ENCODE measurements around the gene COL25A1.

COL25A1 gene

GRCh38 chr4:109290918-109291317 is 11.5 kb downstream of the COL25A1 start:
- DNase-seq = no peak

GRCh38 chr4:109278594-109279031 is 23.8 kb downstream of the COL25A1 start:
- no peak for DNase-seq

- DNase-seq = no peak
These were observed 25.9 kb downstream of the COL25A1 start for GRCh38 chr4:109276482-109277095.

GRCh38 chr4:109275066-109275745 is 27.3 kb downstream of the COL25A1 start:
- no peak for DNase-seq

GRCh38 chr4:109266891-109267290 is 35.6 kb downstream of the COL25A1 start:
- DNase-seq = no peak

GRCh38 chr4:109266236-109266635 is 36.2 kb downstream of the COL25A1 start:
- no peak for DNase-seq

GRCh38 chr4:109263721-109264120 is 38.7 kb downstream of the COL25A1 start:
- no peak for DNase-seq

GRCh38 chr4:109256818-109257217 is 45.6 kb downstream of the COL25A1 start:
- no peak for DNase-seq

GRCh38 chr4:109254845-109255244 is 47.6 kb downstream of the COL25A1 start:
- DNase-seq = no peak

- no peak for DNase-seq
These were observed 51.1 kb downstream of the COL25A1 start for GRCh38 chr4:109251396-109251795.

- no peak for DNase-seq
These were observed 54.0 kb downstream of the COL25A1 start for GRCh38 chr4:109248322-109248900.

GRCh38 chr4:109243871-109244270 is 58.6 kb downstream of the COL25A1 start:
- DNase-seq = no peak

- no peak for DNase-seq
These were observed 63.7 kb downstream of the COL25A1 start for GRCh38 chr4:109238746-109239145.

- no peak for DNase-seq
These were observed 66.8 kb downstream of the COL25A1 start for GRCh38 chr4:109235683-109236082.

- no peak for DNase-seq
These were observed 67.9 kb downstream of the COL25A1 start for GRCh38 chr4:109234596-109234995.

GRCh38 chr4:109233570-109233969 is 68.9 kb downstream of the COL25A1 start:
- no peak for DNase-seq

GRCh38 chr4:109232681-109233080 is 69.8 kb downstream of the COL25A1 start:
- DNase-seq = no peak

GRCh38 chr4:109231331-109231730 is 71.1 kb downstream of the COL25A1 start:
- DNase-seq = no peak

- no peak for DNase-seq
These were observed 73.4 kb downstream of the COL25A1 start for GRCh38 chr4:109229028-109229427.

GRCh38 chr4:109218288-109218687 is 84.2 kb downstream of the COL25A1 start:
- no peak for DNase-seq

GRCh38 chr4:109216085-109216696 is 86.3 kb downstream of the COL25A1 start:
- DNase-seq = no peak

- DNase-seq = no peak
These were observed 87.0 kb downstream of the COL25A1 start for GRCh38 chr4:109215506-109215905.

- no peak for DNase-seq
These were observed 87.7 kb downstream of the COL25A1 start for GRCh38 chr4:109214622-109215301.

Data from left hindlimb (tissue), 1 donor.